PC-9 (cell line): Measurements from ENCODE around the gene PDK2. TPM values are rescaled to one million over a fixed set of nuclear protein-coding genes. Genes with fewer than 3 reads are reported as not detected.

ENCODE experiments used
- BruUV-seq: library from RNA; stranded (reverse); fragments of 400-500 nt; replicated peaks from 2 replicates; lab custom pipeline; 2021; lab: Mats Ljungman, UMichigan
- CTCF ChIA-PET: fragments of 300-600 bp; sonication (Branson Sonifier 250); formaldehyde crosslinking; loops from one replicate; lab custom pipeline; 2022; ENCODE audit warnings: antibody characterized with exemption; lab: Charles Lee
- POLR2A ChIA-PET: fragments of 300-600 bp; sonication (Branson Sonifier 250); formaldehyde crosslinking; loops from one replicate; lab custom pipeline; 2022; ENCODE audit warnings: antibody characterized with exemption; ENCODE audit not compliant: unreplicated experiment; lab: Charles Lee
- DNase-seq, 2 experiments: peaks; one replicate each; pipeline versions ENCODE4 v3.0.0 to v3.0.0-alpha.2; 2015 to 2022; ENCODE audit warnings: mixed read lengths in 1 of 2
- H2AFZ ChIP-seq: fragments of 200-600 bp; sonication (generic); 2 replicates; pipeline ENCODE4 v1.8.1; 2017; ENCODE audit warnings: antibody characterized with exemption
- H3F3A ChIP-seq: fragments of 200-600 bp; sonication (generic); 2 replicates; pipeline ENCODE4 v1.8.1; 2017; ENCODE audit warnings: antibody characterized with exemption, mild to moderate bottlenecking, low read depth; ENCODE audit not compliant: insufficient read depth
- H3K27ac ChIP-seq: fragments of 200-600 bp; sonication (generic); 2 replicates; pipeline ENCODE4 v1.6.1; 2016; ENCODE audit warnings: mixed run types
- H3K27me3 ChIP-seq: fragments of 200-600 bp; sonication (generic); 2 replicates; pipeline ENCODE4 v1.6.1; 2016; ENCODE audit warnings: low read depth, mixed run types; ENCODE audit not compliant: insufficient read depth
- H3K36me3 ChIP-seq: fragments of 200-600 bp; sonication (generic); 2 replicates; pipeline ENCODE4 v1.6.1; 2016; ENCODE audit warnings: low read depth, mixed run types
- H3K4me1 ChIP-seq: fragments of 200-600 bp; sonication (generic); replicated peaks from 2 replicates; pipeline ENCODE4 v1.6.1; 2016; ENCODE audit warnings: mixed run types; ENCODE audit not compliant: insufficient read depth
- H3K4me2 ChIP-seq: fragments of 200-600 bp; sonication (generic); 2 replicates; pipeline ENCODE4 v1.6.1; 2017; ENCODE audit warnings: mixed run types
- H3K4me3 ChIP-seq: fragments of 200-600 bp; sonication (generic); 2 replicates; pipeline ENCODE4 v1.6.1; 2016; ENCODE audit warnings: mixed run types
- H3K79me2 ChIP-seq: fragments of 200-600 bp; sonication (generic); 2 replicates; pipeline ENCODE4 v1.6.1; 2017; ENCODE audit warnings: low read depth, mixed run types
- H3K9me2 ChIP-seq: fragments of 200-600 bp; sonication (generic); 2 replicates; pipeline ENCODE4 v1.8.1; 2017; ENCODE audit warnings: mild to moderate bottlenecking; ENCODE audit not compliant: insufficient read depth
- H3K9me3 ChIP-seq: fragments of 200-600 bp; sonication (generic); 2 replicates; pipeline ENCODE4 v1.8.1; 2016; ENCODE audit warnings: low read depth; ENCODE audit not compliant: insufficient read depth
- H4K20me1 ChIP-seq: fragments of 200-600 bp; sonication (generic); 2 replicates; pipeline ENCODE4 v1.8.1; 2017; ENCODE audit not compliant: insufficient read depth
- EZH2 ChIP-seq: fragments of 200-600 bp; sonication (generic); IDR thresholded peaks from 2 replicates; pipeline ENCODE4 v1.8.0; 2017; ENCODE audit warnings: antibody characterized with exemption, low read depth
- intact Hi-C: fragments of 100-400 bp; cut with micrococcal nuclease; formaldehyde crosslinking; loops from one replicate; pipeline ENCODE4 v1.10.0; 2022; ENCODE audit not compliant: unreplicated experiment
- total RNA-seq: library from RNA; stranded (reverse); gene quantifications from 2 replicates; pipeline ENCODE4 v1.2.3, GENCODE V29; 2021
- TF ChIP-seq, protein P1 (sequence below): fragments of 200-600 bp; sonication (generic); conservative IDR thresholded peaks from 2 replicates; pipeline ENCODE4 v1.6.1; 2017; ENCODE audit warnings: mixed run types, antibody characterized with exemption, mild to moderate bottlenecking, moderate library complexity

PDK2 gene
- total RNA-seq, 1 experiment from 2014 or later = 58.7 TPM

DNA sequence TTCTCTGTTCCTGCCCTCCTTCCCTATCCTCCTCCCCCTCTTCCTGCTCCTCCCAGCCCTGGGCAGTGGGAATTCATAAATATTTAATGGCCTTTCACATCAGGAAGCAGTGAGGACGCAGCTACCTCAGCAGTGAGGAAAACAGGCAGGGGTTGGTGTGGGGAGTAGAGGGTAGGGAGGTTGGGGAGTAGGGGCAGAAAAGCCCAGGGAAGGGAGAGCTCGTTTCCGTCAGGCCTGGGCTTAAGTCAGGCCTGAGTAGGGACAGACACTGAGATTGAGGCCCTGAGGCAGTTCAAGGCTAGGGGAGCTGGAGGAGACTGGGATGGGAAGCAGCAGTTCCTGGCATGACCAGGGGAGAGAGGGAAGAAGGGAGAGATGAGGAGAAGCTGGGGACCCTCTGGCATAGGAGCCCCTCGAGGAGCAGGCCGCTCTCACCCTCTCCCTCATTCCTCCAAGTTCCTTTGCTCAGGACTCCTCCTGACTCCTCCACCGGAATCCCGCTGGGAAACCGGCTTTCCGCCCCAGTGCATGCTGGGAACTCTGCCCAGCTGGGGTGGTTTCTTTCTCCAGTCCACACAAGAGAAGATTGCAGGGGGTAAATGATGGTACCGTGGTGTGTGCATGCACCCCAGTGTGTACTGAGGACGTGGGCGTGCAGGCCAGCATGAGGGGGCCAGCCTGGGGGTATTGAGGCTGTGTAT is 28.6 kb downstream of the PDK2 start:
- H3K36me3 ChIP-seq = no peaks in the 10 kb centered on the region
- no TSS peak for BruUV-seq
- no peaks in the 10 kb centered on the region for H3K79me2 ChIP-seq
- ChIA-PET CTCF (no interaction called here), POLR2A (interaction anchor here (0.5 kb wide), 1 partner anchor 418 kb away, joined by 3 read pairs; no protein-coding TSS in a partner anchor)
- H3F3A ChIP-seq = no peaks in the 10 kb centered on the region; the same call in 1 of the 2 replicates
- intact Hi-C loops = no loop called here
- DNase-seq = no peak
- H3K27me3 ChIP-seq = peaks cover 38% of the 10 kb centered on the region
- TF ChIP-seq EZH2 = no peak
- TF ChIP-seq, protein P1, sequence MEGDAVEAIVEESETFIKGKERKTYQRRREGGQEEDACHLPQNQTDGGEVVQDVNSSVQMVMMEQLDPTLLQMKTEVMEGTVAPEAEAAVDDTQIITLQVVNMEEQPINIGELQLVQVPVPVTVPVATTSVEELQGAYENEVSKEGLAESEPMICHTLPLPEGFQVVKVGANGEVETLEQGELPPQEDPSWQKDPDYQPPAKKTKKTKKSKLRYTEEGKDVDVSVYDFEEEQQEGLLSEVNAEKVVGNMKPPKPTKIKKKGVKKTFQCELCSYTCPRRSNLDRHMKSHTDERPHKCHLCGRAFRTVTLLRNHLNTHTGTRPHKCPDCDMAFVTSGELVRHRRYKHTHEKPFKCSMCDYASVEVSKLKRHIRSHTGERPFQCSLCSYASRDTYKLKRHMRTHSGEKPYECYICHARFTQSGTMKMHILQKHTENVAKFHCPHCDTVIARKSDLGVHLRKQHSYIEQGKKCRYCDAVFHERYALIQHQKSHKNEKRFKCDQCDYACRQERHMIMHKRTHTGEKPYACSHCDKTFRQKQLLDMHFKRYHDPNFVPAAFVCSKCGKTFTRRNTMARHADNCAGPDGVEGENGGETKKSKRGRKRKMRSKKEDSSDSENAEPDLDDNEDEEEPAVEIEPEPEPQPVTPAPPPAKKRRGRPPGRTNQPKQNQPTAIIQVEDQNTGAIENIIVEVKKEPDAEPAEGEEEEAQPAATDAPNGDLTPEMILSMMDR = no peak
- H4K20me1 ChIP-seq = no peaks in the 10 kb centered on the region
- no peaks in the 10 kb centered on the region for H3K9me3 ChIP-seq
- no peaks in the 10 kb centered on the region for H3K4me1 ChIP-seq
- no peak overlapping the region for H3K4me3 ChIP-seq
- H3K4me2 ChIP-seq = no peak overlapping the region
- H3K27ac ChIP-seq = no peak overlapping the region
- no peaks in the 10 kb centered on the region for H3K9me2 ChIP-seq
- no peak overlapping the region for H2AFZ ChIP-seq

DNA sequence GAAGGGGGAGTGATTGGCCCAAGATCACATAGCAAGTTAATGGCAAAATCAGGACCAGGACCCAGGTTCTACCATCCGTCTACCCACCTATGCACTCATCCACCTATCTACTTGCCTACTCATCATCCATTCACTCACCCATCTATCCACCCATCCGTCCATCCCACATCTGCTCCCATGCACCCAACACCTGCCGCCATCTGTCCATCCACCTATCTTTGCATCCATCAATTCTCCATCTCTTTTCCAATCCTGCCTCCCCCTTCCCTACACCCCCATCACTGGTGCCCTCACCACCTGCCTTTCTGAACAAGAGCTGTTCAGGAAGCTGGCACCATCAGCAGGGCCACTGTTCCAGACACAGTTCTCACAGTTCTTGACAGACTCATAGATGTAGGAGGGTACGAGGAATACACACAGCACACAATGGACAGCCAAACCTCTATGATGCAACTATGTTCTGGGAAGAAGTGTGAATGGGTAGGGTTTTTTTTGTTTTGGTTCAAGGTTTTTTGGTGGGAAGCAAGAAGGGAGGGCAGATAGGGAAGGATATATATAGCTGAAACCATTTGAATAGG is 30.4 kb downstream of the PDK2 start:
- no peak overlapping the region for H2AFZ ChIP-seq
- H3K27me3 ChIP-seq = peaks cover 32% of the 10 kb centered on the region
- CTCF ChIA-PET = no interaction called here
- H3K9me3 ChIP-seq = no peaks in the 10 kb centered on the region
- DNase-seq = no peak
- H3K4me2 ChIP-seq = no peak overlapping the region
- no peaks in the 10 kb centered on the region for H3K36me3 ChIP-seq
- intact Hi-C loops = no loop called here
- BruUV-seq = no TSS peak
- POLR2A ChIA-PET = no interaction called here
- H3K9me2 ChIP-seq = no peaks in the 10 kb centered on the region
- H3K4me1 ChIP-seq = no peaks in the 10 kb centered on the region
- no peak overlapping the region for H3K27ac ChIP-seq
- H4K20me1 ChIP-seq = no peaks in the 10 kb centered on the region
- no peaks in the 10 kb centered on the region for H3K79me2 ChIP-seq
- no peak overlapping the region for H3K4me3 ChIP-seq
- H3F3A ChIP-seq = no peaks in the 10 kb centered on the region; the same call in 1 of the 2 replicates
- TF ChIP-seq EZH2 = no peak
- TF ChIP-seq, protein P1 = no peak

DNA sequence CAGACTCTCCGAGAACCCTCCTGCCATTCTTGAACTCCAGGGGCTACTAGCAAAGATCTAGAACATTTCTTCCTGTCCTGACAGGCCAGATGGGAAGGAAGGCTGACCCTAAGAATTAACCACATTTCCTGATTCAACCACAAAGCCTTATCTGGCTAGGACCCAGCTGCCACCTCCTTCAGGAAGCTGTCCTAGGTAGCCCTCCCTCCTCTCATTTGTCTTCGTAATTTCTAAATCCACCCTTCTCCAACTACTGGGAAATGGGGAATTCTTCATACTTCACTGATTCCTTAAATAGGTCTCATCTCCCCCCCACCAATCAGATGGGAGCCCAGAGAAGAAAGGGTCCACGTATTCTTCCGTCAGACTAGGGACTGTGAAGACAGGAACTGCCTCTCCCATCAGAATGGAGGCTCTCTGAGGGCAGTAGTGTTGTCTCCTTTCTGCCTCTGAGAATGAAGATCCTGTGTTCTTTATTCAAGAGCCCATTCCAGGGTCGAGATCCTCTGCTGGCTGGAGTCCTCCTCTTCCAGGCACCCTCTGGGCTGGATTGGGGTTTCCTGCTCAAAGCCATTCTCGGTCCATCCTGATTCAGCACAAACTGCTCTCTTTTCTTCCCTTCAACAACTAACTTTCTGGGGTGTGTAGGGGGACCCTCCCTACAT is 32.7 kb downstream of the PDK2 start:
- no peak overlapping the region for H3K4me2 ChIP-seq
- H3K79me2 ChIP-seq = no peaks in the 10 kb centered on the region
- no TSS peak for BruUV-seq
- H3K27me3 ChIP-seq = peaks cover 30% of the 10 kb centered on the region
- intact Hi-C loops = no loop called here
- no peaks in the 10 kb centered on the region for H3K9me3 ChIP-seq
- no peak overlapping the region for H2AFZ ChIP-seq
- no peak overlapping the region for H3K4me3 ChIP-seq
- H3K4me1 ChIP-seq = 0 out of 2 replicates have a peak, but pooled peaks cover 1% of the 10 kb centered on the region
- POLR2A ChIA-PET = interaction anchor here (0.6 kb wide), 1 partner anchor 36 kb away, joined by 4 read pairs; no protein-coding TSS in a partner anchor
- TF ChIP-seq, protein P1 = no peak
- no peak for TF ChIP-seq EZH2
- H3K27ac ChIP-seq = no peak overlapping the region
- H3K9me2 ChIP-seq = no peaks in the 10 kb centered on the region
- CTCF ChIA-PET = no interaction called here
- peaks cover 8% of the 10 kb centered on the region; the same call in 1 of the 2 replicates for H3F3A ChIP-seq
- H3K36me3 ChIP-seq = no peaks in the 10 kb centered on the region
- no peaks in the 10 kb centered on the region for H4K20me1 ChIP-seq
- DNase-seq = no peak
